Endothelial cell of umbilical vein (primary cell): ENCODE measurements around the gene HLX.
A peak's percentile ranks its signal among the peaks of the same experiment; 100 is the strongest.

Experiments
- EZH2 ChIP-seq: IDR thresholded peaks from 2 replicates; pipeline ENCODE4 v1.6.1; 2012; ENCODE audit warnings: borderline replicate concordance, low read depth, mild to moderate bottlenecking, moderate library complexity, low read length, inconsistent platforms; ENCODE audit not compliant: severe bottlenecking
- GATA2 ChIP-seq: IDR thresholded peaks from 2 replicates; pipeline ENCODE4 v1.7.0; 2011; ENCODE audit warnings: low read depth, mild to moderate bottlenecking, moderate library complexity, mixed read lengths, low read length; ENCODE audit not compliant: insufficient read length, insufficient read depth
- JUN ChIP-seq: IDR thresholded peaks from 2 replicates; pipeline ENCODE4 v1.6.1; 2011; ENCODE audit warnings: borderline replicate concordance, low read depth; ENCODE audit not compliant: insufficient read length, insufficient read depth
- POLR2A ChIP-seq: IDR thresholded peaks from 2 replicates; pipeline ENCODE4 v1.6.1; 2012; ENCODE audit warnings: low read depth, mild to moderate bottlenecking, control low read depth, low read length
- POLR2AphosphoS5 ChIP-seq: IDR thresholded peaks from 2 replicates; pipeline ENCODE4 v1.6.1; 2012; ENCODE audit warnings: low read depth, mild to moderate bottlenecking, control low read depth, low read length, moderate library complexity; ENCODE audit not compliant: insufficient read depth
- TF ChIP-seq, protein P1 (sequence below), 2 donors: IDR thresholded peaks; 1 replicate in 1 of 2; 2 replicates in 1 of 2; pipeline ENCODE4 v1.5.1; 2011; ENCODE audit warnings: low read length in 2 of 2, mild to moderate bottlenecking in 2 of 2, moderate library complexity in 2 of 2, control low read depth in 1 of 2, inconsistent platforms in 1 of 2, low read depth in 1 of 2; ENCODE audit not compliant: insufficient read depth in 1 of 2; ENCODE audit errors: extremely low read depth in 1 of 2
- TF ChIP-seq, protein P2 (sequence below): IDR thresholded peaks from 2 replicates; pipeline ENCODE4 v1.6.1; 2011; ENCODE audit not compliant: insufficient read depth, insufficient read length

DNA sequence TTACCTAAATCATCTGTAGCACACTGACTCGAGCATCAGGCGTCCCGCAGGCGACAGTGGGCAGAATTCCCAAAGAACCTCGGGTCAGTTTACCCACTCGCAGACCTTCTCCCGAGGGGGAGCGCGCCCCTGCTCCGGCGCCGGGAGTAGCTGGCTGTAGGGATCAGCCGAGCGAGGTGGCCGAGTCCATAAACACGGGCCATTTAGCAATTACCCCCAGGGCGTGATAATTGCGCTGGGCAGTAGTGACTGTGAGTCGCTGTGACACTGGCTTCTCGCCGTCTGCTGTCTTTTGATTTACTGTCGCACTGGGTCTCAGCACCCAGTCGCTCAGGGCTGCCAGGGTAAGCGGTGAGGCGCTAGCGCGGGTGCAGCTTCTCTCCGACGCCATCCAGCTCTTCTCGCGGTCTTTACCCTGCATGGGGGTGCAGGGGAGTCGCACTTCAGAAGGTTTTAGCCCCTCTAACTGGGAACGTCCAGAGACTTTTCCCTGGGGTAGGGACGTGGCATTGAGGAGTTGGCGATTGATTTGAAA, 16.2 kb downstream of the HLX start:
- TF ChIP-seq EZH2: peak; percentile 74
- TF ChIP-seq POLR2AphosphoS5: no peak
- TF ChIP-seq, protein P1, sequence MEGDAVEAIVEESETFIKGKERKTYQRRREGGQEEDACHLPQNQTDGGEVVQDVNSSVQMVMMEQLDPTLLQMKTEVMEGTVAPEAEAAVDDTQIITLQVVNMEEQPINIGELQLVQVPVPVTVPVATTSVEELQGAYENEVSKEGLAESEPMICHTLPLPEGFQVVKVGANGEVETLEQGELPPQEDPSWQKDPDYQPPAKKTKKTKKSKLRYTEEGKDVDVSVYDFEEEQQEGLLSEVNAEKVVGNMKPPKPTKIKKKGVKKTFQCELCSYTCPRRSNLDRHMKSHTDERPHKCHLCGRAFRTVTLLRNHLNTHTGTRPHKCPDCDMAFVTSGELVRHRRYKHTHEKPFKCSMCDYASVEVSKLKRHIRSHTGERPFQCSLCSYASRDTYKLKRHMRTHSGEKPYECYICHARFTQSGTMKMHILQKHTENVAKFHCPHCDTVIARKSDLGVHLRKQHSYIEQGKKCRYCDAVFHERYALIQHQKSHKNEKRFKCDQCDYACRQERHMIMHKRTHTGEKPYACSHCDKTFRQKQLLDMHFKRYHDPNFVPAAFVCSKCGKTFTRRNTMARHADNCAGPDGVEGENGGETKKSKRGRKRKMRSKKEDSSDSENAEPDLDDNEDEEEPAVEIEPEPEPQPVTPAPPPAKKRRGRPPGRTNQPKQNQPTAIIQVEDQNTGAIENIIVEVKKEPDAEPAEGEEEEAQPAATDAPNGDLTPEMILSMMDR (IDR thresholded peaks at IDR 0.05; ENCODE audit: extremely low read depth in 1 of 2, insufficient read depth in 1 of 2, low read depth in 1 of 2, low read length in 2 of 2): no peak
- TF ChIP-seq POLR2A: no peak
- TF ChIP-seq GATA2: no peak
- TF ChIP-seq, protein P2, sequence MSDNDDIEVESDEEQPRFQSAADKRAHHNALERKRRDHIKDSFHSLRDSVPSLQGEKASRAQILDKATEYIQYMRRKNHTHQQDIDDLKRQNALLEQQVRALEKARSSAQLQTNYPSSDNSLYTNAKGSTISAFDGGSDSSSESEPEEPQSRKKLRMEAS: no peak
- no peak for TF ChIP-seq JUN
